Osteocyte (in vitro differentiated cells): Measurements from ENCODE around the gene MYO1A. TPM values are rescaled to one million over a fixed set of nuclear protein-coding genes. Genes with fewer than 3 reads are reported as not detected.
"Not testable (repeated sequence)": the region's sequence is repeated elsewhere in the genome, so short reads cannot be mapped to it uniquely, and the experiment has no call there.

ENCODE experiments used
- DNase-seq: peaks from one replicate; pipeline ENCODE4 v3.0.0; 2021; ENCODE audit warnings: mixed read lengths; ENCODE audit not compliant: unreplicated experiment; ENCODE audit errors: extremely low spot score
- H3K27ac Mint-ChIP-seq: one replicate; pipeline ENCODE4 v1.8.0; 2021; ENCODE audit warnings: mild to moderate bottlenecking, mixed read lengths; ENCODE audit not compliant: unreplicated experiment
- H3K27me3 Mint-ChIP-seq: one replicate; pipeline ENCODE4 v1.8.0; 2021; ENCODE audit warnings: mixed read lengths; ENCODE audit not compliant: unreplicated experiment
- H3K36me3 Mint-ChIP-seq: one replicate; pipeline ENCODE4 v1.8.0; 2021; ENCODE audit warnings: mixed read lengths; ENCODE audit not compliant: unreplicated experiment
- H3K4me1 Mint-ChIP-seq: one replicate; pipeline ENCODE4 v1.8.0; 2021; ENCODE audit warnings: mixed read lengths; ENCODE audit not compliant: unreplicated experiment
- H3K4me3 Mint-ChIP-seq: one replicate; pipeline ENCODE4 v1.8.0; 2021; ENCODE audit warnings: mild to moderate bottlenecking, moderate library complexity, mixed read lengths; ENCODE audit not compliant: unreplicated experiment
- H3K9me3 Mint-ChIP-seq: one replicate; pipeline ENCODE4 v1.8.0; 2021; ENCODE audit warnings: mixed read lengths; ENCODE audit not compliant: unreplicated experiment
- CTCF ChIP-seq: fragments of 200-600 bp; sonication (generic); IDR thresholded peaks from 2 replicates; pipeline ENCODE4 v1.5.0; 2021; ENCODE audit warnings: antibody characterized with exemption, mild to moderate bottlenecking, moderate library complexity
- total RNA-seq: library from RNA; stranded (reverse); gene quantifications from 2 replicates; pipeline ENCODE4 v1.2.1, GENCODE V29; 2021

MYO1A gene
- total RNA-seq, 1 donor from 2014 or later = not detected

DNA sequence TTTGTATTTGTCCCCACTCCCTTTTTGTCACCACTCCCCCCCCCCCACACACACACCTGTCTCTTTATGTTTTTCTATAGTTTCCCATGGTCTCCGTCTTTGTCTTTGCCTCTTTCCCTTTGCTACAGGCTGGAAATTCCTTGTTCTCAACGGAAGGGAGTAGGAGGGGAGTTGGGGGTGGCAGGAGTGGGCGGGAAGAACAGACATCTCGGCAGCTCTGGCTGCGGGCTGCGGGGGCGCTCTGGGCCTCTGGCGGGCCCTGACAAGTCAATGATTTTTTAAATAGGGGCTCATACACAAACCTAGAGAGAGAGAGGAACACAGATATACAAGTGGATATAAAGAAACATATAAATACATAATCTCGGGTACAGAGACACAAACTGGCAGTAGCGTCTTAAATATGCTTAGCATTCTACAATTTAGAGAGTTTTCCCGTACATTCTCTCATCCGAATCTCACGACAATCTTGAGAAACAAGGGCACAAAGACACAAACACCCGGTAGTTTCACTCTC is 36.6 kb upstream of the MYO1A start:
- Mint-ChIP-seq H3K4me3 (peak overlapping the region; percentile 82), H3K36me3 (peaks cover 14% of the 10 kb centered on the region), H3K27ac (peak overlapping the region; percentile 96), H3K27me3 (no peaks in the 10 kb centered on the region), H3K9me3 (no peaks in the 10 kb centered on the region), H3K4me1 (peaks cover 33% of the 10 kb centered on the region)
- TF ChIP-seq CTCF = peak; percentile 51
- no peak for DNase-seq

DNA sequence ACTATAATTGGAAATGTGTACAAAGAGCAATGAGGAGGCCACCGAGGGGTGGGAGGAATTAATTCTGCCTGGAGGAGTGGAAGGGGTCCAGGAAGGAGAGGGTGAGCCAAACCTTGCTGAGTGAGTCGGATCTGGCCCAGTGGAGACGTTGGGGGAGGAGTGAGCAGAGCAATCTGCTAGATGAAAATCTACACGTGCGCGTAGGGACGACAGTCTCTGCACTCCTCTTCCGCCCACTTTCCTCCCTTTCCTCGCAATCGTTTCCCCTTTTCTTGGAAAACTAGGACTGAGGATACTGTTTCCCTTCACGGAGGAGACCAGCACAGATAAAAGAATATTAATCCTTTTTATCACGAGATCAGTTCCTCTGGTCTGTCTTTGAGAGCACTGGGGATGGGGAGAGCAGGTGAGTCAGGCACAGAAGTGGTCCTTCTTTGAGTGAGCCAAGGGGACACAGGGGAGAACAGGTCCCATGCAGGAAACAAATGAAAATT is 36.1 kb upstream of the MYO1A start:
- Mint-ChIP-seq H3K27ac (peak overlapping the region; percentile 96), H3K36me3 (peaks cover 10% of the 10 kb centered on the region), H3K4me1 (peaks cover 29% of the 10 kb centered on the region), H3K27me3 (no peaks in the 10 kb centered on the region), H3K4me3 (peak overlapping the region; percentile 82), H3K9me3 (no peaks in the 10 kb centered on the region)
- DNase-seq = no peak
- no peak for TF ChIP-seq CTCF

DNA sequence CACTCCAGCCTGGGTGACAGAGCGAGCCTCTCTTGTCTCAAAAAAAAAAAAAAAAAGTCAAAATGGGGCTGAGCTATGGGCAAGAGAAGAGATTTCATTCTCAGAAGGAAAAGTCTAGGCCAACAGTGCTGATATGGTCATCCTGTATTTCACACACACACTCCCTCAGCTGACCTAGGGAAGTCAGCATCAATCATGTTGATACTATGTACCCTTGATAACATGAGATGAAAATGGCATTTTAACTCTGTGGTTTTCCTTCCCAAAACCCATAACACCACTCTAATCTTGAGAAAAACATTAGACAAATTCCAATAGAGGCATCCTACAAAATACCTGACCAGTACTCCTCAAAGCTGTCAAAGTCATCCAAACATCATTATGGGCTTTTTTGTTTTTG is 30.9 kb upstream of the MYO1A start:
- no peak overlapping the region for H3K4me3 Mint-ChIP-seq

GRCh38 chr12:57079821-57080220 is 29.9 kb upstream of the MYO1A start:
- H3K36me3 Mint-ChIP-seq = no peaks in the 10 kb centered on the region
- no peak for TF ChIP-seq CTCF
- H3K27me3 Mint-ChIP-seq = no peaks in the 10 kb centered on the region
- no peaks in the 10 kb centered on the region for H3K9me3 Mint-ChIP-seq
- DNase-seq = no peak
- peak overlapping the region; percentile 96 for H3K27ac Mint-ChIP-seq
- no peak overlapping the region for H3K4me3 Mint-ChIP-seq
- H3K4me1 Mint-ChIP-seq = peaks cover 25% of the 10 kb centered on the region

More for the DNA sequence above, 30.9 kb upstream of the MYO1A start:
- Mint-ChIP-seq H3K9me3 (no peaks in the 10 kb centered on the region), H3K4me1 (peaks cover 27% of the 10 kb centered on the region), H3K27me3 (no peaks in the 10 kb centered on the region), H3K27ac (no peak overlapping the region), H3K36me3 (peaks cover 2% of the 10 kb centered on the region)
- no peak for DNase-seq
- no peak for TF ChIP-seq CTCF

GRCh38 chr12:57078519-57079404 is 28.8 kb upstream of the MYO1A start, which contains the start of gene NEMP1:
TSS of gene NEMP1 (minus strand) at chr12:57078791. CDS start at chr12:57078745, 46 bp downstream.
- Mint-ChIP-seq H3K9me3 (no peaks in the 10 kb centered on the region), H3K27ac (peak within 1 kb of the TSS; percentile 96), H3K27me3 (no peaks in the 10 kb centered on the region), H3K4me1 (peaks cover 25% of the 10 kb centered on the region), H3K4me3 (peak within 1 kb of the TSS; percentile 97), H3K36me3 (no peaks in the 10 kb centered on the region)
- no peak for TF ChIP-seq CTCF
- DNase-seq = peak; percentile 99

DNA sequence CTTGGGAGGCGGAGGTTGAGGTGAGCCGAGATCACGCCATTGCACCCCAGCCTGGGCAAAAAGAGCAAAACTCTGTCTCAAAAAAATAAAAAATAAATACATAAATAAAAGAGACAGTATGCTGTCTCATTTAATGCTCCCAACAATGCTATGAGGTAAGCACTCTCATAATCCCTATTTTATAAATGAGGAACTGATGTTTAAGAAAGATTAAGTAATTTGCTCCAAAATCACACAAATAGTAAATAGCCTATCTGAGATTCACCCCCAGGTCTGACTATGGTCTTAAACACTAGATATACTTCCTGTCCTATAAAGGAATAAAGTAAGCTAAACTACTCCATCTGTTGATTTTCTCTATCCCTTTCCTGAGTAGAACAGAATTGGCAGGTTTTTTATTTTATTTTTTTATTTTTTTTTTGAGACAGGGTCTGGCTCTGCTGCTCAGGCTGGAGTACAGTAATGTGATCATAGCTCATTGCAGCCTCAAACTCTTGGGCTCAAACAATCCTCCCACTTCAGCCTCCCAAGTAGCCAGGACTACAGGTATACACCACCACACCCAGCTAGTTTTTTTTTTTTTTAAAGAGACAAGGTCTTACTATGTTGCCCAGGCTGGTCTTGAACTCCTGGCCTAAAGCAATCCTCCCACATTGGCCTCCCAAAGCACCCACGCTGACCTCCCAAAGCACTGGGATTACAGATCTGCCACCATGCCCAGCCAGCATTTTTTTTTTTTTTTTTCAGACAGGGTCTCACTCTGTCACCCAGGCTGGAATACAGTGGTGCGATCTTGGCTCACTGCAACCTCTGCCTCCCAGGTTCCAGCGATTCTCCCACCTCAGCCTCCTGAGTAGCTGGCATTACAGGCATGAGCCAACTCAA is 23.9 kb upstream of the MYO1A start:
- H3K9me3 Mint-ChIP-seq, H3K4me3 Mint-ChIP-seq, DNase-seq, H3K27me3 Mint-ChIP-seq, H3K27ac Mint-ChIP-seq, H3K36me3 Mint-ChIP-seq: not testable (repeated sequence)
- peaks cover 21% of the 10 kb centered on the region for H3K4me1 Mint-ChIP-seq
